ENCODE data around the gene VLDLR.

VLDLR gene

GRCh38 chr9:2674141-2674824 is 52.7 kb downstream of the VLDLR start:
- FAIRE-seq (no peak), DNase-seq (ENCODE audit: insufficient read length, low spot score) (no peak)
- TF ChIP-seq PAX5 (IDR thresholded peaks at IDR 0.05; ENCODE audit: insufficient read depth, low read length, severe bottlenecking) (no peak), TAF1 (IDR thresholded peaks at IDR 0.05; ENCODE audit: low read depth, low read length) (no peak)

- no peak for TF ChIP-seq PAX5 (IDR thresholded peaks at IDR 0.05; ENCODE audit: insufficient read depth, low read length, severe bottlenecking)
- no peak for TF ChIP-seq SPI1 (IDR thresholded peaks at IDR 0.05; ENCODE audit: low read depth, low read length)
- no peak for TF ChIP-seq POLR2A (IDR thresholded peaks at IDR 0.05; ENCODE audit: low read depth, low read length)
- no peak for TF ChIP-seq TAF1 (IDR thresholded peaks at IDR 0.05; ENCODE audit: low read depth, low read length)
- FAIRE-seq (no peak), DNase-seq (ENCODE audit: insufficient read length, low spot score) (no peak)
These were observed 54.2 kb downstream of the VLDLR start for GRCh38 chr9:2675834-2676233.

GRCh38 chr9:2676466-2676865 is 54.9 kb downstream of the VLDLR start:
- no peak for DNase-seq (ENCODE audit: insufficient read length, low spot score)
- no peak for FAIRE-seq
- TF ChIP-seq PAX5 (IDR thresholded peaks at IDR 0.05; ENCODE audit: insufficient read depth, low read length, severe bottlenecking): no peak
- no peak for TF ChIP-seq SPI1 (IDR thresholded peaks at IDR 0.05; ENCODE audit: low read depth, low read length)
- no peak for TF ChIP-seq POLR2A (IDR thresholded peaks at IDR 0.05; ENCODE audit: low read depth, low read length)
- no peak for TF ChIP-seq POU2F2 (IDR thresholded peaks at IDR 0.05; ENCODE audit: low read depth, low read length)
- TF ChIP-seq TAF1 (IDR thresholded peaks at IDR 0.05; ENCODE audit: low read depth, low read length): no peak
- no peak for TF ChIP-seq POLR2AphosphoS5 (IDR thresholded peaks at IDR 0.05; ENCODE audit: low read depth, low read length)

- FAIRE-seq (no peak), DNase-seq (ENCODE audit: insufficient read length, low spot score) (no peak)
- TF ChIP-seq TAF1 (IDR thresholded peaks at IDR 0.05; ENCODE audit: low read depth, low read length) (no peak), POLR2AphosphoS5 (IDR thresholded peaks at IDR 0.05; ENCODE audit: low read depth, low read length) (no peak), PAX5 (IDR thresholded peaks at IDR 0.05; ENCODE audit: insufficient read depth, low read length, severe bottlenecking) (no peak), POLR2A (IDR thresholded peaks at IDR 0.05; ENCODE audit: low read depth, low read length) (no peak), SPI1 (IDR thresholded peaks at IDR 0.05; ENCODE audit: low read depth, low read length) (no peak), POU2F2 (IDR thresholded peaks at IDR 0.05; ENCODE audit: low read depth, low read length) (no peak)
These were observed 56.6 kb downstream of the VLDLR start for GRCh38 chr9:2677915-2678889.

- DNase-seq (ENCODE audit: insufficient read length, low spot score) (no peak), FAIRE-seq (no peak)
- TF ChIP-seq PAX5 (IDR thresholded peaks at IDR 0.05; ENCODE audit: insufficient read depth, low read length, severe bottlenecking) (no peak), POLR2AphosphoS5 (IDR thresholded peaks at IDR 0.05; ENCODE audit: low read depth, low read length) (no peak), TAF1 (IDR thresholded peaks at IDR 0.05; ENCODE audit: low read depth, low read length) (no peak), POU2F2 (IDR thresholded peaks at IDR 0.05; ENCODE audit: low read depth, low read length) (no peak)
These were observed 57.4 kb downstream of the VLDLR start for GRCh38 chr9:2679011-2679410.

- TF ChIP-seq PAX5 (IDR thresholded peaks at IDR 0.05; ENCODE audit: insufficient read depth, low read length, severe bottlenecking): no peak
- DNase-seq (ENCODE audit: insufficient read length, low spot score) (no peak), FAIRE-seq (no peak)
These were observed 60.4 kb downstream of the VLDLR start for GRCh38 chr9:2681981-2682380.

- FAIRE-seq (no peak), DNase-seq (ENCODE audit: insufficient read length, low spot score) (no peak)
- TF ChIP-seq POLR2AphosphoS5 (IDR thresholded peaks at IDR 0.05; ENCODE audit: low read depth, low read length) (no peak), POU2F2 (IDR thresholded peaks at IDR 0.05; ENCODE audit: low read depth, low read length) (no peak), PAX5 (IDR thresholded peaks at IDR 0.05; ENCODE audit: insufficient read depth, low read length, severe bottlenecking) (no peak), SPI1 (IDR thresholded peaks at IDR 0.05; ENCODE audit: low read depth, low read length) (no peak), TAF1 (IDR thresholded peaks at IDR 0.05; ENCODE audit: low read depth, low read length) (no peak), POLR2A (IDR thresholded peaks at IDR 0.05; ENCODE audit: low read depth, low read length) (no peak)
These were observed 65.3 kb downstream of the VLDLR start for GRCh38 chr9:2686911-2687310.

- no peak for DNase-seq (ENCODE audit: insufficient read length, low spot score)
- TF ChIP-seq PAX5 (IDR thresholded peaks at IDR 0.05; ENCODE audit: insufficient read depth, low read length, severe bottlenecking) (no peak), POLR2AphosphoS5 (IDR thresholded peaks at IDR 0.05; ENCODE audit: low read depth, low read length) (no peak)
- FAIRE-seq: no peak
These were observed 67.0 kb downstream of the VLDLR start for GRCh38 chr9:2688636-2689035.

- no peak for FAIRE-seq
- TF ChIP-seq TAF1 (IDR thresholded peaks at IDR 0.05; ENCODE audit: low read depth, low read length) (no peak), SPI1 (IDR thresholded peaks at IDR 0.05; ENCODE audit: low read depth, low read length) (no peak), POLR2A (IDR thresholded peaks at IDR 0.05; ENCODE audit: low read depth, low read length) (no peak)
- no peak for DNase-seq (ENCODE audit: insufficient read length, low spot score)
These were observed 69.6 kb downstream of the VLDLR start for GRCh38 chr9:2691212-2691611.

- no peak for FAIRE-seq
- DNase-seq (ENCODE audit: insufficient read length, low spot score): no peak
- TF ChIP-seq POU2F2 (IDR thresholded peaks at IDR 0.05; ENCODE audit: low read depth, low read length): no peak
- TF ChIP-seq POLR2A (IDR thresholded peaks at IDR 0.05; ENCODE audit: low read depth, low read length): no peak
- no peak for TF ChIP-seq PAX5 (IDR thresholded peaks at IDR 0.05; ENCODE audit: insufficient read depth, low read length, severe bottlenecking)
- TF ChIP-seq TAF1 (IDR thresholded peaks at IDR 0.05; ENCODE audit: low read depth, low read length): no peak
- TF ChIP-seq SPI1 (IDR thresholded peaks at IDR 0.05; ENCODE audit: low read depth, low read length): no peak
- no peak for TF ChIP-seq POLR2AphosphoS5 (IDR thresholded peaks at IDR 0.05; ENCODE audit: low read depth, low read length)
These were observed 70.0 kb downstream of the VLDLR start for GRCh38 chr9:2691626-2692025.

Data from GM12891 (cell line).